NOMO-1 (cell line): Measurements from ENCODE around the gene MAEL.

Source experiments
- DNase-seq, 2 experiments: peaks; one replicate each; lab custom pipeline; 2025; ENCODE audit not compliant: unreplicated experiment in 2 of 2; lab: John Stamatoyannopoulos, UW

The MAEL gene

GRCh38 chr1:167054946-167055630 is 66.0 kb downstream of the MAEL start:
- DNase-seq: no peak

GRCh38 chr1:167056529-167057231 is 67.6 kb downstream of the MAEL start:
- no peak for DNase-seq

GRCh38 chr1:167057241-167057688 is 68.2 kb downstream of the MAEL start:
- peak; percentile 7 to 8 for DNase-seq

- DNase-seq: peak in 1 of 2 experiments; percentile 11
These were observed 70.1 kb downstream of the MAEL start for GRCh38 chr1:167059045-167059808.

- DNase-seq: no peak
These were observed 70.7 kb downstream of the MAEL start for GRCh38 chr1:167059809-167060107.

- no peak for DNase-seq
These were observed 71.3 kb downstream of the MAEL start for GRCh38 chr1:167060141-167061072.

- no peak for DNase-seq
These were observed 72.0 kb downstream of the MAEL start for GRCh38 chr1:167061073-167061464.

GRCh38 chr1:167064621-167065020 is 75.5 kb downstream of the MAEL start:
- no peak for DNase-seq

GRCh38 chr1:167065471-167065870 is 76.4 kb downstream of the MAEL start:
- no peak for DNase-seq

GRCh38 chr1:167066333-167067122 is 77.4 kb downstream of the MAEL start:
- DNase-seq: peak; percentile 42 to 50

- DNase-seq: no peak
These were observed 78.8 kb downstream of the MAEL start for GRCh38 chr1:167067904-167068303.

- DNase-seq: no peak
These were observed 79.7 kb downstream of the MAEL start for GRCh38 chr1:167068761-167069160.

GRCh38 chr1:167071286-167071685 is 82.2 kb downstream of the MAEL start:
- no peak for DNase-seq
